OCI-LY1 (cell line): Measurements from ENCODE around the gene PARD3.
"Not testable (repeated sequence)": the region's sequence is repeated elsewhere in the genome, so short reads cannot be mapped to it uniquely, and the experiment has no call there.

ENCODE experiments used
- H2AFZ ChIP-seq: fragments of 200-600 bp; sonication (generic), shearing (Covaris generic); 2 replicates; pipeline ENCODE4 v1.6.0; 2014; ENCODE audit warnings: antibody characterized with exemption, mild to moderate bottlenecking, low read length
- H3F3A ChIP-seq: fragments of 200-600 bp; sonication (generic), shearing (Covaris generic); 2 replicates; pipeline ENCODE4 v1.6.0; 2014; ENCODE audit warnings: mild to moderate bottlenecking, antibody characterized with exemption, low read length, moderate library complexity; ENCODE audit not compliant: insufficient read depth
- H3K27ac ChIP-seq: fragments of 200-600 bp; sonication (generic); 2 replicates; pipeline ENCODE4 v1.5.1; 2014; ENCODE audit warnings: low read length, mixed run types, mild to moderate bottlenecking, low read depth; ENCODE audit not compliant: poor library complexity, severe bottlenecking
- H3K27me3 ChIP-seq: fragments of 200-600 bp; sonication (generic); 2 replicates; pipeline ENCODE4 v1.6.0; 2014; ENCODE audit warnings: antibody characterized with exemption, mild to moderate bottlenecking, low read length, moderate library complexity; ENCODE audit not compliant: insufficient read depth
- H3K36me3 ChIP-seq: fragments of 200-600 bp; sonication (generic); 2 replicates; pipeline ENCODE4 v1.6.1; 2014; ENCODE audit warnings: mild to moderate bottlenecking, antibody characterized with exemption, low read length, moderate library complexity, mixed read lengths; ENCODE audit not compliant: insufficient read depth
- H3K4me1 ChIP-seq: fragments of 200-600 bp; sonication (generic); 2 replicates; pipeline ENCODE4 v1.5.1; 2014; ENCODE audit warnings: mild to moderate bottlenecking, low read length, moderate library complexity; ENCODE audit not compliant: insufficient read depth, severe bottlenecking
- H3K4me2 ChIP-seq: fragments of 200-600 bp; sonication (generic), shearing (Covaris generic); 2 replicates; pipeline ENCODE4 v1.6.1; 2014; ENCODE audit warnings: low read length
- H3K4me3 ChIP-seq: fragments of 200-600 bp; sonication (generic); 2 replicates; pipeline ENCODE4 v1.5.1; 2014; ENCODE audit warnings: low read length, low read depth, mild to moderate bottlenecking, mixed read lengths; ENCODE audit not compliant: poor library complexity, severe bottlenecking
- H3K79me2 ChIP-seq: fragments of 200-600 bp; shearing (Covaris generic); 2 replicates; pipeline ENCODE4 v1.6.1; 2016; ENCODE audit warnings: mixed run types, low read length, mixed read lengths; ENCODE audit not compliant: insufficient read depth
- H3K9ac ChIP-seq: fragments of 200-600 bp; sonication (generic), shearing (Covaris generic); 2 replicates; pipeline ENCODE4 v1.6.1; 2014; ENCODE audit warnings: mild to moderate bottlenecking, low read length, mixed read lengths
- H3K9me2 ChIP-seq: fragments of 200-600 bp; sonication (generic), shearing (Covaris generic); 2 replicates; pipeline ENCODE4 v1.6.1; 2014; ENCODE audit warnings: low read depth, mild to moderate bottlenecking, low read length, mixed read lengths
- H3K9me3 ChIP-seq: fragments of 200-600 bp; shearing (Covaris generic); 2 replicates; pipeline ENCODE4 v1.6.1; 2014; ENCODE audit warnings: low read length, mixed read lengths
- H4K20me1 ChIP-seq: fragments of 200-600 bp; sonication (generic), shearing (Covaris generic); 2 replicates; pipeline ENCODE4 v1.6.0; 2016; ENCODE audit warnings: mild to moderate bottlenecking, low read length; ENCODE audit not compliant: insufficient read depth
- EZH2 ChIP-seq: fragments of 200-600 bp; sonication (generic), shearing (Covaris generic); IDR thresholded peaks from 2 replicates; pipeline ENCODE4 v1.8.0; 2017; ENCODE audit warnings: borderline replicate concordance, mixed run types, mild to moderate bottlenecking, antibody characterized with exemption, low read length, moderate library complexity, mixed read lengths
- TF ChIP-seq, protein P1 (sequence below): fragments of 200-600 bp; sonication (generic), shearing (Covaris generic); IDR thresholded peaks from 2 replicates; pipeline ENCODE4 v1.5.1; 2017; ENCODE audit warnings: mild to moderate bottlenecking, antibody characterized with exemption, low read length, moderate library complexity, mixed read lengths

Gene PARD3

DNA sequence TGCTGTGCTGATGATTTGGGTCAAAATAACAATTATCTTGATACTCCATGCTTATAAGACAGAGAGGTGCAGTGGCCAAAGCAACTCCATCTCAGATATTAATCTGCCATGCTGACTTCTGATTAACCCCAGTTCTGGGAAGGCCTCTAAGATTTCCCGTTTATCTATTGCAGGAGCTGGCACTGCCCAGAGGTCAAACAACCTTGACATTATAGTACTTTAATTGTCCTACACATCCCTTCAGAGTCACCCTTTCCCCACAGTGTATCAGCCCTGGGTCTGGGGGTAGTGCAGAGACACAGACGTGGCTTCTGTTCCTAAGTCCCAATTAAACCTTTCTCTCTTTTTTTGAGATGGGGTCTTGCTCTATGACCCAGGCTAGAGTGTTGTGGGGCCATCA is 63.8 kb downstream of the PARD3 start:
- no peak overlapping the region for H2AFZ ChIP-seq
- no peak overlapping the region for H3K9ac ChIP-seq
- H3K36me3 ChIP-seq: no peaks in the 10 kb centered on the region
- H3F3A ChIP-seq: no peaks in the 10 kb centered on the region
- H4K20me1 ChIP-seq: no peaks in the 10 kb centered on the region
- no peaks in the 10 kb centered on the region for H3K9me3 ChIP-seq
- H3K4me1 ChIP-seq: no peaks in the 10 kb centered on the region
- H3K4me3 ChIP-seq: no peak overlapping the region
- no peak overlapping the region for H3K4me2 ChIP-seq
- H3K27ac ChIP-seq: no peak overlapping the region
- H3K79me2 ChIP-seq: no peaks in the 10 kb centered on the region
- H3K9me2 ChIP-seq: no peaks in the 10 kb centered on the region
- H3K27me3 ChIP-seq: no peaks in the 10 kb centered on the region
- TF ChIP-seq, protein P1, sequence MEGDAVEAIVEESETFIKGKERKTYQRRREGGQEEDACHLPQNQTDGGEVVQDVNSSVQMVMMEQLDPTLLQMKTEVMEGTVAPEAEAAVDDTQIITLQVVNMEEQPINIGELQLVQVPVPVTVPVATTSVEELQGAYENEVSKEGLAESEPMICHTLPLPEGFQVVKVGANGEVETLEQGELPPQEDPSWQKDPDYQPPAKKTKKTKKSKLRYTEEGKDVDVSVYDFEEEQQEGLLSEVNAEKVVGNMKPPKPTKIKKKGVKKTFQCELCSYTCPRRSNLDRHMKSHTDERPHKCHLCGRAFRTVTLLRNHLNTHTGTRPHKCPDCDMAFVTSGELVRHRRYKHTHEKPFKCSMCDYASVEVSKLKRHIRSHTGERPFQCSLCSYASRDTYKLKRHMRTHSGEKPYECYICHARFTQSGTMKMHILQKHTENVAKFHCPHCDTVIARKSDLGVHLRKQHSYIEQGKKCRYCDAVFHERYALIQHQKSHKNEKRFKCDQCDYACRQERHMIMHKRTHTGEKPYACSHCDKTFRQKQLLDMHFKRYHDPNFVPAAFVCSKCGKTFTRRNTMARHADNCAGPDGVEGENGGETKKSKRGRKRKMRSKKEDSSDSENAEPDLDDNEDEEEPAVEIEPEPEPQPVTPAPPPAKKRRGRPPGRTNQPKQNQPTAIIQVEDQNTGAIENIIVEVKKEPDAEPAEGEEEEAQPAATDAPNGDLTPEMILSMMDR: no peak
- TF ChIP-seq EZH2: no peak

DNA sequence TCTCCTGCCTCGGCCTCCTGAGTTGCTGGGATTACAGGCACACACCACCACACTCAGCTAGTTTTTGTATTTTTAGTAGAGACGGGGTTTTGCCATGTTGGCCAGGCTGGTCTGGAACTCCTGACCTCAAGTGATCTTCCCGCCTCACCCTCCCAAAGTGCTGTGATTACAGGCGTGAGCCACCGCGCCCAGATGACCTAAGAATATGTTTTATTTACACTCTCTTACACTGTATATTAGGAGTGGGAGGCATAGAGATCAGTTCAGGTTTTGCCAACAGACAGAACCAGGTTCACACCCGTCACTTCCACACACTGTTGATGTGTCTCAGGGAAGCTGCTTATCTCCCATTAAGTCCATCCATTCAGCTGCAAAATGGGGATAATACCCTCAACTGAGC is 64.3 kb downstream of the PARD3 start:
- H3K9me2 ChIP-seq, H3K4me1 ChIP-seq, H3K4me3 ChIP-seq, H3F3A ChIP-seq, H3K4me2 ChIP-seq, H3K27ac ChIP-seq, H3K36me3 ChIP-seq, H3K9me3 ChIP-seq, H3K79me2 ChIP-seq, H3K9ac ChIP-seq, H2AFZ ChIP-seq, H4K20me1 ChIP-seq, H3K27me3 ChIP-seq: not testable (repeated sequence)

DNA sequence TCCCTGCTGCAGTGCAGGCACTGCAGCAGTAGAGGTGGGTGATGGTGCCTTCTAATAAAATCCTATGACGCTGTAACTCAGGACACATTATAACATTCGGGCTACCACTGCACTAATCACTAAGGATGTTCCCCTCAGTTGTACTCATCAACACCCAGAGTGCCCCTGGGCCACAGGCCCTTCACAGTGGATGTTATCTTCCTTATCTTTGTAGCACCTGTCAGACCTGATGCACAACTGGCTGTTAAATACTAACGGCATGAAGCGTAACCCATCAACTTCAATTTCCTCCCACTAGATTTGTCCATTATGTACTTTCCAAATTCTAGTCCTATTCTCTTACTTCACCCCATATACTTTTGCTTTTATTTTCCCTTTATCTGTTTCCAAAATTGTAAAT is 66.3 kb downstream of the PARD3 start:
- Histone ChIP-seq H3K27ac (no peak overlapping the region), H2AFZ (no peak overlapping the region), H3K4me3 (no peak overlapping the region), H3K27me3 (no peaks in the 10 kb centered on the region), H3K36me3 (no peaks in the 10 kb centered on the region), H3K79me2 (no peaks in the 10 kb centered on the region), H3K9me3 (no peaks in the 10 kb centered on the region), H3K4me2 (no peak overlapping the region), H3K4me1 (no peaks in the 10 kb centered on the region), H3K9me2 (no peaks in the 10 kb centered on the region), H3K9ac (no peak overlapping the region), H4K20me1 (no peaks in the 10 kb centered on the region), H3F3A (no peaks in the 10 kb centered on the region)
- no peak for TF ChIP-seq EZH2
- TF ChIP-seq, protein P1: no peak

DNA sequence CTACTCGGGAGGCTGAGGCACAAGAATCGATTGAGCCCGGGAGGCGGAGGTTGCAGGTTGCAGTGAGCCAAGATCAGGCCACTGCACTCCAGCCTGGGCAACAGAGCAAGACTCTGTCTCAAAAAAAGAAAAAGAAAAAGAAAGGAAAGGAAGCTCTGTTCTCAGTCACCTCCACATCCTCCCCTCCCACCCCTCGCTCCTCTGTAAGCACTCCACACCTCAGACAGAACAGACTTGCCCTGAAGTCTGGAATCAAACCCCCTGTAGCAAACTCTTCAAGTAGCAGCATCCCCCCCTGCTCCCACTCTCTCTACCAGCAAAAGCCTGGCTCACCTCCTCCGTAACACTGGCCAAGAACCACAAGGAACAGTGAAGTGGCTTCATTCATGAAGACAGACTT is 66.7 kb downstream of the PARD3 start:
- no peak overlapping the region for H2AFZ ChIP-seq
- H4K20me1 ChIP-seq: no peaks in the 10 kb centered on the region
- H3K9me3 ChIP-seq: no peaks in the 10 kb centered on the region
- no peak overlapping the region for H3K4me2 ChIP-seq
- no peaks in the 10 kb centered on the region for H3K4me1 ChIP-seq
- no peak overlapping the region for H3K4me3 ChIP-seq
- no peak overlapping the region for H3K27ac ChIP-seq
- TF ChIP-seq EZH2: no peak
- TF ChIP-seq, protein P1: no peak
- H3K36me3 ChIP-seq: no peaks in the 10 kb centered on the region
- H3K9ac ChIP-seq: no peak overlapping the region
- H3F3A ChIP-seq: no peaks in the 10 kb centered on the region
- H3K9me2 ChIP-seq: no peaks in the 10 kb centered on the region
- no peaks in the 10 kb centered on the region for H3K79me2 ChIP-seq
- H3K27me3 ChIP-seq: no peaks in the 10 kb centered on the region
